OCI-LY7 (cell line): ENCODE results near the gene CLEC4D.

Source experiments
- EZH2phosphoT487 ChIP-seq: fragments of 200-600 bp; sonication (generic); IDR thresholded peaks from 2 replicates; pipeline ENCODE4 v1.6.1; 2018; ENCODE audit warnings: low read depth, borderline replicate concordance, mild to moderate bottlenecking, mixed run types, antibody characterized with exemption, low read length, moderate library complexity, mixed read lengths
- TF ChIP-seq, protein P1 (sequence below): fragments of 200-600 bp; sonication (generic); conservative IDR thresholded peaks from 2 replicates; pipeline ENCODE4 v1.5.1; 2014; ENCODE audit warnings: mild to moderate bottlenecking, antibody characterized with exemption, low read length, moderate library complexity, mixed read lengths

DNA sequence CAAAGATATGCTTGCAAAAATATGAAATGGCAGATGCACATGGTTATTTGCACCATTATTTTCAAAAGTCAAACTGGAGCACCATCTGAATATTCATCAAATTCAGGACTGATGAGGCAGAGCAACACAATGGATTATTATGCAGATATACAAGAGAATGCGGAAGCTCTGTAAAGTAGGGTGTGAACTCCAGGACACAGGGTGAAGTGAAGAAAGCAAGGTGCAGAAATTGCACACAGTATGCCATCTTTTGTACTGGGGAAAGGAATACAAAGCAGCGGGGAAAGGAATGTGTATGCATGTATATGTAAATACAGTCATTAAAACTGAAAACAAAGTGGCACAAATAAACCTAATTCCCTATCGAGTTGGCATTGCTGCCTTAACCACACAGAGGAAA, 50.1 kb downstream of the CLEC4D start:
- TF ChIP-seq, protein P1, sequence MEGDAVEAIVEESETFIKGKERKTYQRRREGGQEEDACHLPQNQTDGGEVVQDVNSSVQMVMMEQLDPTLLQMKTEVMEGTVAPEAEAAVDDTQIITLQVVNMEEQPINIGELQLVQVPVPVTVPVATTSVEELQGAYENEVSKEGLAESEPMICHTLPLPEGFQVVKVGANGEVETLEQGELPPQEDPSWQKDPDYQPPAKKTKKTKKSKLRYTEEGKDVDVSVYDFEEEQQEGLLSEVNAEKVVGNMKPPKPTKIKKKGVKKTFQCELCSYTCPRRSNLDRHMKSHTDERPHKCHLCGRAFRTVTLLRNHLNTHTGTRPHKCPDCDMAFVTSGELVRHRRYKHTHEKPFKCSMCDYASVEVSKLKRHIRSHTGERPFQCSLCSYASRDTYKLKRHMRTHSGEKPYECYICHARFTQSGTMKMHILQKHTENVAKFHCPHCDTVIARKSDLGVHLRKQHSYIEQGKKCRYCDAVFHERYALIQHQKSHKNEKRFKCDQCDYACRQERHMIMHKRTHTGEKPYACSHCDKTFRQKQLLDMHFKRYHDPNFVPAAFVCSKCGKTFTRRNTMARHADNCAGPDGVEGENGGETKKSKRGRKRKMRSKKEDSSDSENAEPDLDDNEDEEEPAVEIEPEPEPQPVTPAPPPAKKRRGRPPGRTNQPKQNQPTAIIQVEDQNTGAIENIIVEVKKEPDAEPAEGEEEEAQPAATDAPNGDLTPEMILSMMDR = no peak
- TF ChIP-seq EZH2phosphoT487 = no peak
